Esophagus muscularis mucosa (tissue), 4 donors: ENCODE results near the gene SORCS2. TPM values are rescaled to one million over a fixed set of nuclear protein-coding genes. Genes with fewer than 3 reads are reported as not detected.

Source experiments
- DNase-seq: peaks from one replicate; pipeline ENCODE4 v3.0.0-alpha.2; 2017; ENCODE audit errors: extremely low spot score
- H3K27ac ChIP-seq, 4 donors: fragments of 200-600 bp; sonication (generic); replicated peaks in 1 of 4; 1 replicate in 3 of 4; 2 replicates in 1 of 4; pipeline ENCODE4 v1.5.1; 2016 to 2019; ENCODE audit warnings: mild to moderate bottlenecking in 1 of 4
- H3K27me3 ChIP-seq, 4 donors: fragments of 200-600 bp; sonication (generic); one replicate each; pipeline versions ENCODE4 v1.5.1 to v1.6.0; 2016 to 2019
- H3K36me3 ChIP-seq, 4 donors: fragments of 200-600 bp; sonication (generic); one replicate each; pipeline ENCODE4 v1.5.1; 2016 to 2019
- H3K4me1 ChIP-seq, 4 donors: fragments of 200-600 bp; sonication (generic); one replicate each; pipeline ENCODE4 v1.5.1; 2016 to 2019
- H3K4me3 ChIP-seq, 4 donors: fragments of 200-600 bp; sonication (generic); 1 replicate in 2 of 4; 2 replicates in 2 of 4; pipeline ENCODE4 v1.5.1; 2016 to 2019; ENCODE audit warnings: mild to moderate bottlenecking in 4 of 4, moderate library complexity in 1 of 4
- H3K9me3 ChIP-seq, 4 donors: fragments of 200-600 bp; sonication (generic); 1 replicate in 3 of 4; 2 replicates in 1 of 4; pipeline ENCODE4 v1.5.1; 2016 to 2019
- CTCF ChIP-seq, 3 experiments: fragments of 200-600 bp in 2 of 3; fragments of 450-650 bp in 1 of 3; sonication (generic) in 2 of 3; IDR thresholded peaks; one replicate each; pipeline ENCODE4 v1.5.1; 2017 to 2019; ENCODE audit warnings: antibody characterized with exemption in 3 of 3, mild to moderate bottlenecking in 2 of 3, moderate library complexity in 1 of 3
- EP300 ChIP-seq: sonication (generic); formaldehyde crosslinking; IDR thresholded peaks from one replicate; pipeline ENCODE4 v1.6.1; 2017; ENCODE audit warnings: antibody characterized with exemption
- POLR2A ChIP-seq: fragments of 450-650 bp; IDR thresholded peaks from one replicate; pipeline ENCODE4 v1.6.1; 2017; ENCODE audit warnings: antibody characterized with exemption, moderate library complexity, mild to moderate bottlenecking, low read depth
- POLR2AphosphoS5 ChIP-seq, 2 donors: sonication (generic); formaldehyde crosslinking; IDR thresholded peaks; one replicate each; pipeline ENCODE4 v1.6.1; 2017; ENCODE audit warnings: antibody characterized with exemption in 2 of 2
- whole genome bisulfite sequencing: methylation state at CpG from one replicate; pipeline ENCODE4 v1.1.5; 2018; 5-methylcytosine and 5-hydroxymethylcytosine counted together
- intact Hi-C: fragments of 100-400 bp; cut with DNase I; formaldehyde crosslinking; loops from one replicate; pipeline ENCODE4 v1.15.1; 2023
- total RNA-seq, 4 donors: library from RNA; depleted of rRNA; stranded (reverse); fragments of >200 nt; gene quantifications; one replicate each; pipeline versions ENCODE4 v1.1.0 to v1.2.1, GENCODE V29; 2016

The SORCS2 gene
- total RNA-seq, 4 donors from 2014 or later = 3.3 to 10.1 (median 4.3) TPM

GRCh38 chr4:7761720-7762119, 569.4 kb downstream of the SORCS2 start:
- peak overlapping the region; percentile 66 to 79 (median 72) for H3K27ac ChIP-seq
- 18% methylated on average over 10 of the region's 12 CpGs for WGBS

DNA sequence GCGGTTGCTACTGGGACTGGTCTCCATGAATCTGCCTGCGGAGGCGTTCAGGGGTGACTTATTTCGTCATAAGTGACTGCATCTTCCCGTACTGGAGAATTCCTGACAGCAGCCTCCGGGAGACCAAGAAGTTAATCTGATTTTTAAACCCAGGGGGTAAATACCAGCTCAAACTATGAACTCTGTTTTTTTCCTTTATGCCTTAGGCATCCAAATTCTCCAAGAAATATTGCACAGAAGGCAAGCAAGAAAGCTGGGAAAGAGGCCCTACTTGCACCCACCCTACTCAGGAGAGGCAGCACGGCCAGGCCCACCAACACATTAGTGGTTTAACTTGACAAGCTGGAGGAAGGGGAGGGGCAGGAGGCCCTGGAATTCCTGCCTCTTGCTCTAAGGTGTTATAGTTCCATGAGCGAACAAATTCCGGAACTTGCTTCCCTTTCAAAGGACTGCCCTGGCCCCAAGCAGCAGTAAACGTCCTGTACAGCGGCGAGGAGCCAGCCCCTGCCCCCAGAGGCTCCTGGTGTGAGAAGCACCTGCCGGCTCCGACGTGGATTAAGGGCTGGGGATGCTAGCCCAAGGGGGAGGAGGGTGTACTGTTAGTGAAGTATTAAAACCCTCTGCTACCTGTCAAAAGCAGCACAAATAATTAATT, 570.2 kb downstream of the SORCS2 start:
- Histone ChIP-seq H3K9me3 (no peaks in the 10 kb centered on the region), H3K36me3 (peaks cover 10 to 69% (median 37%) of the 10 kb centered on the region in 4 donors), H3K27ac (peak overlapping the region; percentile 66 to 79 (median 72)), H3K27me3 (no peaks in the 10 kb centered on the region), H3K4me1 (peaks cover 9 to 52% (median 38%) of the 10 kb centered on the region in 4 donors), H3K4me3 (no peak overlapping the region)
- DNase-seq = no peak
- intact Hi-C loops = loop anchor here (5.0 kb wide), 1 partner anchor 225 kb away; no protein-coding TSS in a partner anchor
- no peak for TF ChIP-seq EP300
- no peak for TF ChIP-seq CTCF (IDR thresholded peaks at IDR 0.05)
- TF ChIP-seq POLR2A = no peak
- no peak for TF ChIP-seq POLR2AphosphoS5 (IDR thresholded peaks at IDR 0.05)
- WGBS = 73% methylated on average over 11 of the region's 15 CpGs

More at GRCh38 chr4:7761720-7762119, 569.4 kb downstream of the SORCS2 start:
- TF ChIP-seq CTCF (IDR thresholded peaks at IDR 0.05) (peak; percentile 85 to 95 (median 90)), EP300 (no peak), POLR2A (no peak), POLR2AphosphoS5 (IDR thresholded peaks at IDR 0.05) (peak; percentile 45 to 74)
- Histone ChIP-seq H3K4me3 (no peak overlapping the region), H3K9me3 (no peaks in the 10 kb centered on the region), H3K27me3 (no peaks in the 10 kb centered on the region), H3K36me3 (peaks cover 10 to 62% (median 34%) of the 10 kb centered on the region in 4 donors), H3K4me1 (peaks cover 11 to 50% (median 40%) of the 10 kb centered on the region in 4 donors)
- intact Hi-C loops = loop anchor here (2.0 to 5.0 kb wide), 2 partner anchors 41 to 226 kb away; no protein-coding TSS in a partner anchor
- peak; percentile 94 for DNase-seq

DNA sequence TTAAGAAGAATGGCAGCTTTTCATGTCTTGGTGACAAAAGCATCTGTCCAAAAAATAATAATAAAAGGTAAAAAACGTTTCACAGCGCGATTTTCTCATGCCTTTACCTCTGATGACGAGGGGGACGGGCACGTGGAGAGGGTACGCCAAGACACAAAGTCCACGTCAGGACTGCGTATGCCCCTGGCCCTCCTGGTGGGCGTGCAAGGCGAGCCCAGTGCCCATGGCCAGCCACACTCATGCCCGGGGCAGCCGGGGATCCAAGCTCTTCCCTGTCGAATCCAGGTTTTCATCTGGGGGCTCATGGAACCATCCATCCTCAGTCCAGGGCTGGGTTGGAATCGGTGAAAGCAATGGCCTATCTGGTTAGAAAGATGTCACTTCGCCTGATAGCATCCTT, 570.8 kb downstream of the SORCS2 start:
- Histone ChIP-seq H3K36me3 (peaks cover 10 to 75% (median 43%) of the 10 kb centered on the region in 4 donors), H3K27me3 (no peaks in the 10 kb centered on the region), H3K4me1 (peaks cover 3 to 46% (median 37%) of the 10 kb centered on the region in 4 donors), H3K27ac (no peak overlapping the region), H3K4me3 (no peak overlapping the region), H3K9me3 (no peaks in the 10 kb centered on the region)
- WGBS = 84% methylated on average over 16 of the region's 16 CpGs
- TF ChIP-seq POLR2AphosphoS5 (IDR thresholded peaks at IDR 0.05) (no peak), EP300 (no peak), CTCF (IDR thresholded peaks at IDR 0.05) (no peak), POLR2A (no peak)
- DNase-seq = no peak
- intact Hi-C loops = loop anchor here (5.0 kb wide), 1 partner anchor 224 kb away; no protein-coding TSS in a partner anchor

GRCh38 chr4:7763788-7764187, 571.5 kb downstream of the SORCS2 start:
- Histone ChIP-seq H3K36me3 (peaks cover 10 to 82% (median 49%) of the 10 kb centered on the region in 4 donors), H3K4me1 (peaks cover 0 to 41% (median 39%) of the 10 kb centered on the region in 4 donors), H3K27ac (no peak overlapping the region), H3K27me3 (no peaks in the 10 kb centered on the region), H3K9me3 (no peaks in the 10 kb centered on the region), H3K4me3 (no peak overlapping the region)
- no peak for DNase-seq
- intact Hi-C loops = loop anchor here (5.0 kb wide), 1 partner anchor 224 kb away; no protein-coding TSS in a partner anchor
- TF ChIP-seq EP300 = no peak
- TF ChIP-seq POLR2A = no peak
- TF ChIP-seq POLR2AphosphoS5 (IDR thresholded peaks at IDR 0.05) = no peak
- no peak for TF ChIP-seq CTCF (IDR thresholded peaks at IDR 0.05)
- WGBS = 64% methylated on average over 10 of the region's 10 CpGs
